Adrenal gland (tissue), 5 donors: ENCODE results near the gene IGFALS.

ENCODE experiments used
- POLR2A ChIP-seq, 2 donors: fragments of 450-650 bp; IDR thresholded peaks; one replicate each; pipeline ENCODE4 v1.6.1; 2017; ENCODE audit warnings: antibody characterized with exemption in 2 of 2, mild to moderate bottlenecking in 2 of 2, moderate library complexity in 1 of 2
- TF ChIP-seq, protein P1 (sequence below), 6 experiments: fragments of 450-650 bp in 4 of 6; fragments of 200-600 bp in 2 of 6; sonication (generic) in 1 of 6; IDR thresholded peaks; 1 replicate in 5 of 6; 2 replicates in 1 of 6; pipeline versions ENCODE4 v1.5.1 to v1.8.0; 2016 to 2021; ENCODE audit warnings: antibody characterized with exemption in 6 of 6, mild to moderate bottlenecking in 2 of 6, moderate library complexity in 1 of 6
- donor health status: DM: no; HTN: no; CAD: no.

DNA sequence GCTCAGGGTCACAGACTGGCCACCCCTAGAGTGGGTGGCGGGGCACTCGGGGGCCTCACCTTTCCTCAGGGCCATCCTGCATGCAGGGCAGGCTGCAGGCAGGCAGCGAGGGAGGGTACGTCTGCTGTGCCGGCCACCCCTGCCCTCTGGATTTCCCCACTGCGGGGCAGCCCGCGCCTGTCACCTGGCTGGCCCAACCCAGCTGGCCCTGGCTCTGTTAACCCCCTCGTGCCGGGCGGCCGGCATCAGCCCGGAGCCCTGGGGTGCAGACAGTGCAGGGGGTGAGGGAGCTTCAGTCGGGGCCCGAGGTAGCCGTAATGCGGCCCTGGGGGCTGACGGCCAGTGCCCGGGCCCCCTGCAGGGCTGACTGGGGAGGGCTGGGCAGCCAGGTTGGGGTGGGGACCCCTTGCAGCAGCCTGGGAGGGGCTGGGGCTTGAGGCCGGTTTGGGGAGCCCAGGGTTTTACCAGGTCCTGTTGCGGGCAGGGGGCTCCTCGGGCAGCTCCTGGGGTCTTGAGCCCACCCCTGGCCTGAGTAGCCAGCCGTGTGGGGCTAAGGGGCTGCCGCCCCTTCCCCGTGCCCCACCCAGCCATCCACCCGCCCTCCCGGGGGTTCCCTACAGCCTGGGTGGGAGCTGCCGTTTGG is at the start of gene IGFALS:
- TF ChIP-seq, protein P1, sequence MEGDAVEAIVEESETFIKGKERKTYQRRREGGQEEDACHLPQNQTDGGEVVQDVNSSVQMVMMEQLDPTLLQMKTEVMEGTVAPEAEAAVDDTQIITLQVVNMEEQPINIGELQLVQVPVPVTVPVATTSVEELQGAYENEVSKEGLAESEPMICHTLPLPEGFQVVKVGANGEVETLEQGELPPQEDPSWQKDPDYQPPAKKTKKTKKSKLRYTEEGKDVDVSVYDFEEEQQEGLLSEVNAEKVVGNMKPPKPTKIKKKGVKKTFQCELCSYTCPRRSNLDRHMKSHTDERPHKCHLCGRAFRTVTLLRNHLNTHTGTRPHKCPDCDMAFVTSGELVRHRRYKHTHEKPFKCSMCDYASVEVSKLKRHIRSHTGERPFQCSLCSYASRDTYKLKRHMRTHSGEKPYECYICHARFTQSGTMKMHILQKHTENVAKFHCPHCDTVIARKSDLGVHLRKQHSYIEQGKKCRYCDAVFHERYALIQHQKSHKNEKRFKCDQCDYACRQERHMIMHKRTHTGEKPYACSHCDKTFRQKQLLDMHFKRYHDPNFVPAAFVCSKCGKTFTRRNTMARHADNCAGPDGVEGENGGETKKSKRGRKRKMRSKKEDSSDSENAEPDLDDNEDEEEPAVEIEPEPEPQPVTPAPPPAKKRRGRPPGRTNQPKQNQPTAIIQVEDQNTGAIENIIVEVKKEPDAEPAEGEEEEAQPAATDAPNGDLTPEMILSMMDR (IDR thresholded peaks at IDR 0.05) = no peak
- TF ChIP-seq POLR2A (IDR thresholded peaks at IDR 0.05) = no peak
